ENCODE data around the gene GXYLT2. TPM values are rescaled to one million over a fixed set of nuclear protein-coding genes. Genes with fewer than 3 reads are reported as not detected.

GXYLT2 gene
- total and polyA plus RNA-seq, 2 of the 13 experiments (the other 11 are each of a cell fraction or from before 2014, with no cell fraction given): 4.3 to 6.9 TPM

GRCh38 chr3:72903004-72903403 is 15.2 kb downstream of the GXYLT2 start (continued):
- TF ChIP-seq ZNF354B (CRISPR knock-in tag; IDR thresholded peaks at IDR 0.05): no peak
- TF ChIP-seq ZKSCAN8 (CRISPR knock-in tag; IDR thresholded peaks at IDR 0.05; ENCODE audit: borderline replicate concordance): peak; percentile 87; the same call in 1 of the 2 replicates
- TF ChIP-seq PCBP1 (IDR thresholded peaks at IDR 0.05; ENCODE audit: borderline replicate concordance, low read depth, low read length): no peak
- 0 out of 2 replicates have a peak, but pooled peaks have one; percentile 21 for TF ChIP-seq KDM1A (CRISPR knock-in tag; IDR thresholded peaks at IDR 0.05)
- TF ChIP-seq AKNA (CRISPR knock-in tag; IDR thresholded peaks at IDR 0.05; ENCODE audit: borderline replicate concordance): no peak
- no peak for TF ChIP-seq GMEB2 (CRISPR knock-in tag; IDR thresholded peaks at IDR 0.05; ENCODE audit: low read depth)
- no peak for TF ChIP-seq ZNF891 (CRISPR knock-in tag; IDR thresholded peaks at IDR 0.05)
- no peak for TF ChIP-seq ZNF883 (CRISPR knock-in tag; IDR thresholded peaks at IDR 0.05; ENCODE audit: not compliant biosample characterization)
- TF ChIP-seq ZNF639 (CRISPR knock-in tag; conservative IDR thresholded peaks at IDR 0.05): no peak
- TF ChIP-seq ZNF329 (CRISPR knock-in tag; IDR thresholded peaks at IDR 0.05; ENCODE audit: low read depth): no peak
- TF ChIP-seq SSRP1 (CRISPR knock-in tag; IDR thresholded peaks at IDR 0.05): no peak
- no peak for TF ChIP-seq ZNF652 (CRISPR knock-in tag; IDR thresholded peaks at IDR 0.05; ENCODE audit: borderline replicate concordance, low read depth)
- TF ChIP-seq ELF1 (CRISPR knock-in tag; IDR thresholded peaks at IDR 0.05): no peak
- TF ChIP-seq TOE1 (CRISPR knock-in tag; IDR thresholded peaks at IDR 0.05): no peak
- TF ChIP-seq PHF20 (CRISPR knock-in tag; IDR thresholded peaks at IDR 0.05): no peak
- TF ChIP-seq IRF1 (CRISPR knock-in tag; IDR thresholded peaks at IDR 0.05; ENCODE audit: low read depth): no peak
- no peak for TF ChIP-seq IKZF1 (IDR thresholded peaks at IDR 0.05)

Data from HepG2 (cell line).